ENCODE measurements around the gene CATSPERZ. TPM values are rescaled to one million over a fixed set of nuclear protein-coding genes. Genes with fewer than 3 reads are reported as not detected.

Gene CATSPERZ
- total and polyA plus RNA-seq, 2 donors (not counting 3 experiments of a cell fraction or from before 2014, with no cell fraction given) = 0.11 TPM; not detected in 1

- dilution Hi-C loops (cut with MboI; ENCODE audit: extremely low pct_ligation_motif_present, low sequenced_read_pairs) (no loop called here), intact Hi-C loops (cut with micrococcal nuclease) (no loop called here)
- BruUV-seq (replicated peaks) = no TSS peak
- Histone ChIP-seq H3K9me1 (replicated peaks; ENCODE audit: control insufficient read depth, extremely low read depth, insufficient read depth, low read length) (no peaks in the 10 kb centered on the region), H3K4me2 (ENCODE audit: insufficient read depth, low read length) (no peak overlapping the region), H3K36me3 (ENCODE audit: control insufficient read depth in 2 of 2, extremely low read depth in 1 of 2, insufficient read depth in 2 of 2, low read length in 2 of 2) (no peaks in the 10 kb centered on the region), H3K4me3 (replicated peaks in 1 of 3; ENCODE audit: insufficient read depth in 1 of 3, low read depth in 1 of 3, low read length in 3 of 3) (no peak overlapping the region), H2AFZ (ENCODE audit: low read depth, low read length) (no peak overlapping the region), H3K27me3 (ENCODE audit: control insufficient read depth in 2 of 2, insufficient read depth in 2 of 2, low read length in 2 of 2) (no peaks in the 10 kb centered on the region), H3K9me3 (replicated peaks; ENCODE audit: control insufficient read depth, insufficient read depth, low read length) (no peaks in the 10 kb centered on the region), H4K20me1 (replicated peaks; ENCODE audit: control insufficient read depth, extremely low read depth, insufficient read depth, low read length) (no peaks in the 10 kb centered on the region), H3K27ac (ENCODE audit: insufficient read depth, low read depth, low read length) (no peak overlapping the region), H3K79me2 (ENCODE audit: control insufficient read depth, insufficient read depth, low read length) (no peaks in the 10 kb centered on the region), H3K9ac (replicated peaks; ENCODE audit: extremely low read depth, insufficient read depth, low read length) (no peak overlapping the region), H3K4me1 (ENCODE audit: control insufficient read depth, extremely low read depth, insufficient read depth, low read length) (peaks cover 3% of the 10 kb centered on the region)
- CTCF ChIA-PET = interaction anchor here (0.8 to 5.4 kb wide), 13 partner anchors 8 to 145 kb away, joined by 3 to 71 read pairs (median 10); partner anchors contain the start of genes CATSPERZ, CCDC88B, ESRRA and PPP1R14B
- POLR2A ChIA-PET = interaction anchor here (1.2 kb wide), 1 partner anchor 13 kb away, joined by 6 read pairs; the partner anchor contains the start of genes PRDX5 and TRMT112
- FAIRE-seq (no peak), DNase-seq (ENCODE audit: low read depth, low spot score) (no peak)
- TF ChIP-seq POLR2A (IDR thresholded peaks at IDR 0.05; ENCODE audit: low read depth, low read length) (no peak), MYC (IDR thresholded peaks at IDR 0.05; ENCODE audit: low read depth, low read length) (no peak), MAX (IDR thresholded peaks at IDR 0.05; ENCODE audit: insufficient read depth, insufficient read length) (no peak), GATA2 (IDR thresholded peaks at IDR 0.05; ENCODE audit: insufficient read depth, insufficient read length, low read depth, low read length) (no peak), EZH2 (IDR thresholded peaks at IDR 0.05; ENCODE audit: borderline replicate concordance, low read depth, low read length, severe bottlenecking) (no peak), JUN (IDR thresholded peaks at IDR 0.05; ENCODE audit: borderline replicate concordance, insufficient read depth, insufficient read length, low read depth) (no peak), CTCF (IDR thresholded peaks at IDR 0.05; ENCODE audit: extremely low read depth in 1 of 2, insufficient read depth in 1 of 2, low read depth in 1 of 2, low read length in 2 of 2) (no peak)
Observed at GRCh38 chr11:64330888-64331287, 30.7 kb downstream of the CATSPERZ start.

All from endothelial cell of umbilical vein (primary cell).